Activated gamma-delta T cell treated with anti-CD3 and anti-CD28 coated beads, Interleukin-2, amount 50 U/mL, for 16 hours (primary cell): ENCODE measurements around the gene TELO2.
"Not testable (repeated sequence)": the region's sequence is repeated elsewhere in the genome, so short reads cannot be mapped to it uniquely, and the experiment has no call there.

Experiments used
- DNase-seq: peaks from one replicate; pipeline ENCODE4 v3.0.0-alpha.2; 2020; ENCODE audit warnings: low read depth

The TELO2 gene

DNA sequence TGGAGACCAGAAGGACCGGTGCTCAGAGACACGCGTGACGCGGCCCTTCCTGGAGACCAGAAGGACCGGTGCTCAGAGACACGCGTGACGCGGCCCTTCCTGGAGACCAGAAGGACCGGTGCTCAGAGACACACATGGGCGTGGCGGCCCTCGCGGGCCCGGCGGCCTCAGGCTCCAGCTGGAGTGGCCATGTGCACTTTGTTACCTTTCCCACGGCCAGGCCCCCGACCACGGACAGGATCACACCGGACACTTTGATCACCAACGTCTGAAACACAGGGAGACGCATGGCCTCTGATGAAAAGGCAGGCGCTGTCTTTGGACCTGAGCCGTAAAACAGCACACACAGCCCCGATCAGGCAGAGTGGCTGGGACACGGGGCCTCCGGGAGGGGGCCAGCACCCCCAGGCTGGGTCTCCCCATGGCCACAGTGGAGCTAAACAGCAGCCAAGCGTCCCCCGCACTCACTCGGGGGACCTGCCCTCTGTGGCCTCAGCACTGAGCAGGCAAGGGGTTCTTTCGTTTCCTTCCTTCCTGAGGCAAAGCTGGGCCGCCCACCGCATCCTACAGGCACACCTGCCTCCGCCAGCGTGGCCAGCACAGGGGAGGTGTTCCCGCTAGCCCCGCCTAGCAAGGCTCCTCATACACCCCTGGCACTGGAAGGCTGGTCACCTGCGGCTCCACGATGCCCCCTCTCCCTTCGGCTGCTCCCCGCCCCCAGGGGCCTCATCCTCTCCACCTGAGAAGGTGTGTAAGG lies 35.5 kb upstream of the TELO2 start:
- DNase-seq = no peak

DNA sequence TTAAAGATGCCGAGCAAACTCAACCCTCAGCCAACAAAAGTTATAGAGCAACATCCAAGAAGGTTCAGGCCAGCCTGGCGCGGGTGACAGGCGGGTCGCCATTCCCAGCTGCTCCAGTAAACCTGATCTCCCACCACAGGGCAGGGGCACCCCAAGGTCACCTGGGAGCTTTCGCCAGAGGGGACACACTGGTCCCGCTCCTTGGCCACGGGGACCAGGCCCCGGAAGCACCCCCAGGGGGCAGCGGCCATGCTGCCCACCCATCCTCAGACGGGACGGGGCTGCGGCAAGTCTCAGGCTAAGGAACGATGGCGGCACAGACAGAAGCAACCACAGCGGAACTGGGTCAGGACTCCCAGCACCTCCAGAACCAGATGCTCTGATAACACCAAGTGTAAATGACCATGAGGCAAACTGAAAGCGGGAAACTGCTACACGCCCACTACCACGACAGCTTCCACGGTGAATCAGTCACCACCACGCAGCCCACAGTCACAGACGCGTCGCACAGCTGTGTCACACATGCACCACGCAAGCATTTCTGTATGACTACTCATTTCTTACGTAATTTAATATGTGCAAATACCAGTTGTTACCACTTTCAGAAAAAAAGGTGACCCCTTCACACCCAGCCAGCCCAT lies 34.7 kb upstream of the TELO2 start:
- no peak for DNase-seq

DNA sequence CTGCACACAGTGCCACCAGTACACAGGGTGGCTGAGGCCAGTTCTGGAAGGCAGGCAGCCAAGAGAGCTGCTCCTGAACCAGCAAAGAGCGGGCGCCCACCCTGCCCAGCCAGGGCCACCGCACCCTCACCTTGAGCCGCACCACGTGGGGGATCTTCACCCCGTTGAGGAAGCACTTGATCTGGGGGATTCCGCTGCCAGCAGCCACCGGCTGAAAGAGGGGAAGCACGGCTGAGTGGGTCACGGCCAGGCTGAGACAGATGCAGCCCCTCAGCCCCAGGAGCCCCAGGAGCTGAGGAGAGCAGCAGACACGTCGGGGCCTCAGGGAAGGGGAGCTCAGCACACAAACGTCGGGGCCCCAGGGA lies 34.2 kb upstream of the TELO2 start:
- DNase-seq = no peak

DNA sequence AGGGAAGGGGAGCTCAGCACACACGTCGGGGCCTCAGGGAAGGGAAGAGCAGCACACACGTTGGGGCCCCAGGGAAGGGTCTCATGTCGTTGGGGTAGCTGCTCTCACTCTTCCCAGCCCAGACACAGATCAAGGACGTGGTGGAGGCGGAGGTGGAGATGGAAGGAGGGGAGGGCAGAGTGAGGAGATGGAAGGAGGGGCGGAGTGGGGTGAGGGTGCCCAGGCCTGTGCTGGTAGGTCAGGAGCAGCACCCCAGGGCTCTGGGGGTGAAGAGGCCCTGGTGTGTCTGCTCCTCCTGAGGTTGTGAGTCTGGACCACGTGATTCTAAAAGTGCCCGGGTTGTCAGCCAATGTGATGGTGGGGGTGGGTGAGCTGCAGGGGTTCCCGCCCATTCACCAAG lies 33.2 kb upstream of the TELO2 start:
- no peak for DNase-seq

DNA sequence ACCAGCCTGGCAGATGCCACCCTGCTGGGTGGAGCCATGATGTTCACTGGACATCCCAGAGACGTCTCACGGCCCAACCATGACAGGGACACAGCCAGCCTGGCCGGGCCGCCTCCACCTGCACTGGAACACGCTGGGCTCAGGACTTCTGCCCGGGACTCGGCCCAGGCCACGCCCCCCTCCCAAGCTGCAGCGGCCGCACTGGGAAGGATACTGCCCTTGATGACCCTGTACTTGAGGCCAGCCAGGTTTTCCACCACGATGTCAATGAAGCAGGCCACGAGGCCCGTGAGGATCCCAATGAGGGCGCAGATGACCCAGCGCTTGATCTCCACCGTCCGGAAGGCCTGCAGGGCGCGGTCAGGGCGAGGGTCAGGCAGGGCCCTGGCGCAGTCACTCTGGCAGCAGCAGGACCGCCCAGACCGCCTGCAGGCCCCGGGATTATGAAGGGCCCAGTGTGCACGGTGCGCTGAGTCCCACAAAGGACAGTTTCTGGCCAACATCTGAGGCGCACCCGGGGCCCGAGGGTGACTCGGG lies 32.5 kb upstream of the TELO2 start:
- DNase-seq = no peak

DNA sequence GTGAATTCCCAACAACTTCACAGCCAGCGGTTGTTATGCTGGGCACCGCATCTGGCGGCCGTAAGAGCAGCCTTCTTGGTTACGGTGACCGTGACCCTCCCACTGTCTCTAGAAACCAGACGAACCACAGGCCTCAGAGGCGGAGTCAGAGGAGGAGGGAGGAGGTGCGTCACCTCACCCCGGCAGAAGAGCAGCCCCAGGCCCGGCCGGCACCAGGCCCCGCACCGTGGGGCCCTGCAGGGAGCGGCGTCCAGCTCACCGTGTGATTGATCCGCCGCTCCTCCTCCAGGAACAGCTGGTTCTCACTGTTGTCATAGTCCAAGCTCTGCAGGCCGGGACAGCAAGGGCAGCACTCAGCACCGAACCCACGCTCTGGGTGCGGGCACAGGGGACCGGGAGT lies 32.0 kb upstream of the TELO2 start:
- DNase-seq = no peak

DNA sequence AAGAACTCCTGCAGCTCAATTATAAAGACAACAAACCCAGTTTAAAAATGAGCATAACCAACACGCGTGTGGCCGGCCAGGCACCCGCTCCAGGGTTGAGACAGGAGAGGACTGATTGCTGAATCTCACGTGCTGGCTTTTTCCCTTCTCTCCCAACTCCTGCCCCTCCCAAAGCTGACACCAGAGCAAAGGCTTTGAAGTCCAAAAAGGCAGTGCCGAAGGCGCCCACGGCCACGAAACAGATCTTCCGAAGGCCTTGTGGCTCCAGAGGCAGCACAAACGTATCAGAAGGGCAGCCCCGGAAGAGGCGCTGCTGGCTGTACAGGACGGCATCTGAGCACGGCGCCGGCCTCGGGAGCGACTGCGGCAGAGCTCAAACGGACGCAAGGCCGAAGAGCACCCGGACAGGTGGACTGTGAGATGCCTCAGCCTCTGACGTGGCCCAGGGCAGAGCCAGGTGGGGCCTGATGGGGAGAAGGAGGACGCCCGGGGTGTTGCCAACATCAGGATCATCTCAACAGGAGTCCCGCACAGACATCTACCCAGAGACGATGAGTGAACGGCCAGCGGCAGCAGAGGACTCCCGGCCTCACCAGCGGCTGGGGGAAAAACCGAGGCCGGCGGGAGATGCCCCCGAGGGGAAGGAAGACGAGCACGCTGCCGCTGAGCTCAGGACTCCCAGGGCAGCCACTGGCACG lies 28.8 kb upstream of the TELO2 start:
- DNase-seq = no peak

DNA sequence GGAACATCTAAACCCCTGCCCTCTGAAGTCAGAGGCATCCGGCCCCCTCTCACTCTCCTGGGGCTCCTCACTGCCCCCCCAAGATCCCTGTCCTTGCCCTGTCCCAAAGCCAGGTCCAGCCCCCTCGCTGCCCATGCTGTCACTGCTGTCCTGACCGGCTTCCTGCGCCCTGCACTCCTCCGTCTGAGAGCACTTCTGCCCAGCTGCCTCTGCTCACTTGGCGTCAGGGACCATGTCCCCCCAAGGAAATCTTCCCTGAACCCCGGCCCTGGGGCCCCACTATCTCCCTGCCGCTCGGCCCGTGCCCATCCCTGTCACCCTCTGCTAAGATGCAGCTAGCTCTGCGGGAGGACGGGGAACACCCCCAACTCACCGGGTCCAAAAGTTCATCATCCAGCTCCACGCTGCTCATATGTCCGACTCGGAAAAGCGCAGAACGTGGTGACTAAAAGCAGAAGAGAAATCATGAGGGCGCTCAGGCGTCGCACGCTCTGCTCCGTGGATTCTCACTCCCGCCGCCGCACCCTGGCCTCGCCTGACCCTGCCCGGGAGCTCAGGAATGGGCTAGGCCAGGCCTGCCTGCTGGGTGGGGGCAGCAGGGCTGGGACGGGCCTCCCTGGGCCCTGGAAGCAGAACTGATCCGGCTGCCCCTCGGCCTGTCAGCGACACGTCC lies 28.1 kb upstream of the TELO2 start:
- DNase-seq = no peak

DNA sequence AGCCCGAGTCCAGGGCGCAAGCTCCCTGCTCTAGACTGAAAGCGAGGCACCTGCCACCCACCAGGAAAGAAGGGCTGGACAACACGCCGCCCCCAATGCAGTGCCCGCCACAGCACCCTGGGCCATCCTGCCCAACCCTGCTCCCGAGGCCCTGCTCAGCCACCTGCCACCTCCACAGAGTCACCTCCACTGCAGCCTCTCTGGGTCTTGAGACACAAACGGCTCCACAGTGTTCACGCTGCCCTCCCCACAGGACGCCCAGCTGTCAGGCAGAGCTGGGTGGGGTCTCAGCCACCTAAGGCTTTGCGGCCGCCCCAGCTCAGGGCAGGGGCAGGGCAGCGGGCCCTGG lies 27.6 kb upstream of the TELO2 start:
- no peak for DNase-seq

DNA sequence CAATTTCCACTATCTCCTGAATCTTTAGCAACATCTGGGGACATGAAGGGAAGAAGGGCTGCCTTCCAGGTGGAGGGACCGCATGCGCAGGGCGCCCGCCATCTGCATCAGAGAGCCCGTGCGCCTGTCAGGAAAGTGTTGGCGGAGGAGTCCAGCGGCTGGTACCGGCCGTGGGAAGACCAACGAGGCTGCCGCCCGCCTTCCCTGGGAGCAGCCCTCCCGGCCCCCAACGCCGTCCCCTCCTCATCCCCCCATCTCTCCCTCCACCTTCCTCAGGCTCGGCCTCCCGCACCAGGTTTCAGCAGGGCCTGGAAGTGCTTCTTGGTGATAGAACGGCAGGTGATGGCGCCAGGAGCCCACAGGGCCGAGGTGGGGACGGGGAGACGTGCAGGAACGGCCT lies 27.1 kb upstream of the TELO2 start:
- DNase-seq = no peak

DNA sequence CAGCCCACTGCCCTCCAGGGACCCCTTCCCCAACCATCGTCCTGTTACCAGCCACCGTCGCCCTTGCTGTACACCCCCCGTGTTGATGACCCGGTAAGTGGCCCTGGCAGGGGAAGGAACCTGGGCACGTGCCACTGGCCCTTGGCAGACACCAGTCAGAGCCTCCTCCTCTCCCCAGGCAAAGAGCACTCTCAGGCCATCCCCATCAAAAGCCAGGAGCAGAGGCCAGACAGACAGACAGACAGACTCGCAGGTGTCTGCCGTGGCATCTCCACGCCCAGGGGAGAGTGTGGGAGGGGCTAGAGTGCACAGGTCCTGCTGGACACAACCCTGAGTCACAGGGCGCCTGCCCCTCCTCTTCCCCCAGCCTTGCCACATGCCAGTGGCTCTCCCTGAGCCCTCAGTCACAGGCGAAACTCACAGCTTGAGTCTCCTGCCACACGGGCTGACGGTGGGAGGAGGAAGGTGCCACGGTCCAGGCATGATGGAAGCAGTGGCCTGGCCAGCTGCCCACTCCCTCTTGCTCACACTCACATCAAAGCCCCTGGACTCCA lies 26.1 kb upstream of the TELO2 start:
- DNase-seq = no peak

DNA sequence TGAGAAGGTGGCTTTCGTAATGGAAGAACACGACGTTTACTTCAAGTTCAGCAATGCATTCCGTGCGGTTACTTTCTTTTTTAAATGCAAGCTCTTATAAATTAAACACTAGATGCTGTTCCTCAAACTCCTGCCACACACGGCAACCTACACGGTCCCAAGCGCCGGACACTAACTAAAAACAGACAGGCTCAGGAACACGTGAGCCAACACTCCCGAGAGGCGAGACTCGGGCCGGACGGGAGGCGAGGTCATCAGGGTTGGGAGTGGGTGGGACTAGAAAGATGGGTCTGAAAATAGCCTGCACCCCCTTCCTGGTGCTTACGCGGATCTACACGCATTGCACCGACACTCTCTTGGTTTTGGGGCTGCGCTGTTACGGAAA lies 24.7 kb upstream of the TELO2 start:
- DNase-seq = no peak

DNA sequence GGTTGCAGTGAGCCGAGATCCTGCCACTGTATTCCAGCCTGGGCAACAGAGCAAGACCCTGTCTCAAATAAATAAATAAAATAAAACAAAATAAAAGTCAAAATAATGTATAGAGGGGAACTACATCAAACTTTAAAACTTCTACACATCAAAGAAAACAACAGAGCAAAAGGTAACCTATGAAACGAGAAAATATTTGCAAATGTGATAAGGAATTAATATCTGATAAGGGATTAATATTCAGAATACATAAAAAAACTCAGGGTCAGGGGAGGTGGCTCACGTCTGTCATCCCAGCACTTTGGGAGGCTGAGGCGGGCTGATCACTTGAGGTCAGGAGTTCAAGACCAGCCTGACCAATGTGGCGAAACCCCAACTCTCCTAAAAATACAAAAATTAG lies 24.0 kb upstream of the TELO2 start:
- DNase-seq = not testable (repeated sequence)

DNA sequence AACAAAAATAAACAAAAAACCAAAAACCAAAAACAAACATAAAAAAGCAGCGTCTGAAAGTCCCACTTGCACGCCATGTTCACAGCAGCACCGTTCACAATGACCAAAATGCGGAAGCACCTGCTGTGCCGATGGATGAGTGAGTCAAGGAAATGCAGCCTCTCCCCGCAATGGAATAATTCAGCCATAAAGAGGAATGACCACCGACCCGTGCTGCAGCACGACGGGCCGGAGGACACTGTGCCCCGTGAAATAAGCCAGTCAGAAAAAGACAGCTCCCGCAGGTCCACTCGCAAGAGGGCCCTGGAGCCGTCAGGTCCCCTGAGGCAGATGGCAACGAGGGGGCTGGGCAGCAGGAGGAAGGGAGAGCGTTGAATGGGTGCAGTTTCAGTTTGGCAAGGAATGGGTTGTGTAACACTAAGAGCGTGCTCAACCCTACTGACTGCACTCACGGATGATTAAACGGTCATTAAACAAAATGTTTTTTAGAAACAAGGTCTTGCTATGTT lies 23.4 kb upstream of the TELO2 start:
- no peak for DNase-seq

DNA sequence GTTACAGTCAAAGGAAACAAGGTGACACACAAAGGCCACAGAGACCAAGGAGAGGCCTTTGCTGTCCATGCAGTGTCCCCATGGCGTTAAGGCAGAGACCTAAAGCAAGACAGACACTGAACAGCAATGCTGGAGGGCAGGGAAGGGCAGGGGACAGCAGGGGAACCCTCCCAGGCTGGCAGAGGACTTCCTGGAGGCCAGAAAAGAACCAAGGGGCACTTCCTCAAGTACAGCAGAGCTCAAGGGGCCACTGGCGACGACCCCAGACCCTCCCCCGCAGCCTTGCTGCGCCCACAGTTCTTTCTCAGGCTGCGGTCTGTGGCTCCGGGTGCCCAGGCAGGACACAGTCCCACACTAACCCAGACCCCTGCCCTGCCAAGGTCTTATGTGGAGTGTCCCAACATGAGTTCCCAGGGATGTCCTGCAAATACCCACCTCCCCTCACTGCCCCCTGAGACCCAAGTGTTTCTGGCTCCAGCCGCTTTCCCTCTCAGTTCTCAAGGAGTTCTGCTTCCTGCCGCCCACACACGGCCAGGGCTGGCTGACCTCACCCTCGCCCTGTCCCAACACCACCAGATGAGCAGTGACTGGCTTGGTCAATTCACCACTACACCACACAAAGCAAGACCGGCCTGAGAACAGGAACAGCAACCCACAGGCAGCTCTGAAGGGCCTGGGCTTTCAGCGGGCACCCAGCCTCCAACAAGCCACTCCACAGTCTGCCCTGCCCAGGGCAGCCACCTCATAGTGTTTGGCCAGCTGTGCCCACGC lies 22.5 kb upstream of the TELO2 start:
- DNase-seq = no peak

DNA sequence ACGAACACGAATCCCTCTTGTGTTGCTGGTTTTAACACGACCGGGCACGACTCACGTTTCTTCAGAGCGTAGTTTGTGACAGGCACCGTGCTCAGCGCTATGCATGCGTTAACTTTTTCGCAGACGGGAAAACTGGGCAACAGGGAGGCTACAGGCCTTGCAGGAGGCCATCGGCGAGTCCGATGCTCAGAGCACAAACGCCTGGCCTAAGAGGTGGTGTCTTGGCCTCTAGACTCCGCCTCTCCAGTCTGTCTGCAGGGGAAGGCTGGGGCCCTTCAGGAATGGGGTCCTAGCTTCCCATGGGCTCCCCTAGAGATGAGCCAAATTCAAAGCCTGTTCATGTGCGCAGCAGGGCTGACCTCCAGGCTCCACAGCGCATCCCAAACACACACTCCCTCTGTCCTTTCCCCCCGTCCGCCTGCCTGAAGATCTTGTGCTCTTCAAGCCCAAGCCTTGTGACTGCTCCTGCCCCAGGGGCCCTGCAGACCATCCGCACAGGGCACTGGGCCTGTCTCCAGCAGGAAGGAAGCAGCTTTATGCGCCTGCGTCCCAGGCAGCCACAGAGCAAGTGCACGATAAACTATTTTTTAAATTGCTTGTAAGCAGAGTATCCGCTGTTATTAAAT lies 21.5 kb upstream of the TELO2 start:
- no peak for DNase-seq

DNA sequence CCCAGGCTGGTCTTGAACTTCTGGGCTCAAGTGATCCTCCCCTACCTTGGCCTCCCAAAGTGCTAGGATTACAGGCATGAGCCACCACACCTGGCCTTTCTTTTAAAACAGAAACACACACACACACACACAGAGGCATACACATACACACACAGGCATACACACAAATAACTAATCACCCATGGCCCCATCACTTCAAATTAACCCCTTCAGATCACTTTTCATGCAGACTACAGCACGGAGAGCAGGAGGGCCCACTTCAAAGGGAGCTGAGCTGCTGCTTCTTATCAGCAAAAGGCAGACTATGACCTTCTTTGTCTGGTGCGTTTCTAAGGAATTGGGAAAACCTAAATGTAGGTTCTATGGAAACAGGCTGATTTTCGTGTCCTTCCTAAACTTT lies 20.2 kb upstream of the TELO2 start:
- no peak for DNase-seq

DNA sequence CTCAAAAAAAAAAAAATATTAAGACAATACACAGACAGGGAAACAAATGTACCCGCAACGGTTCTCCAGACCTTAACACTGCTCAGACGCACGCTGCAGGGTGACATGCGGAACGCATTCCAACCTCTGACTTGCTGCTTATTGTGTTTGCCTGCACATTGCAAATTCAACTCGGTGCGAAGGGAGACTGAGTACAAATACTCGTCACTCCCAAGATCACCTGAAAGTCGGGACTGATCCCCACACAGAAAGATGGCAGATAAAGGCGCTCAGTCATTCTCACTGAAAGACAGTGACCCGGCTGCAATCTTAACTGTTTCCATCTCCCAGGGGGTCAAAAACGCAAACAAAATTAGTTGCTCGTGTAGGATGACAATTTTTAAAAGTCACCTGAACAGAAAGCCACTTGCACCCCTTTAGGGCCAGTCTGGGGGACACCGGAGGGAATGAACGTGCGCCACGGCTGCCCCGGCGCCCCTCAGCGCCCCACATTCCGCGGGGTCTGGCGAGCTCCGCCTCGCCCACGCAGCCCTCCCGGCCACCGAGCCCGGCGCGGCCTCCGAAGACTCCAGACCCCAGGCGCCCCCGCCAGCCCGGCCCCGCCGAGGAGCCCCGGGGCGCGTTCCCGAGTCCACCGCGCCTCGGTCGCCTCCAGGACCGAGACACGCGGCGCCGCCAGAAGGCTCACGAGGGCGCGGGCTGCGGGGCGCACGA lies 18.9 kb upstream of the TELO2 start:
- DNase-seq = no peak

DNA sequence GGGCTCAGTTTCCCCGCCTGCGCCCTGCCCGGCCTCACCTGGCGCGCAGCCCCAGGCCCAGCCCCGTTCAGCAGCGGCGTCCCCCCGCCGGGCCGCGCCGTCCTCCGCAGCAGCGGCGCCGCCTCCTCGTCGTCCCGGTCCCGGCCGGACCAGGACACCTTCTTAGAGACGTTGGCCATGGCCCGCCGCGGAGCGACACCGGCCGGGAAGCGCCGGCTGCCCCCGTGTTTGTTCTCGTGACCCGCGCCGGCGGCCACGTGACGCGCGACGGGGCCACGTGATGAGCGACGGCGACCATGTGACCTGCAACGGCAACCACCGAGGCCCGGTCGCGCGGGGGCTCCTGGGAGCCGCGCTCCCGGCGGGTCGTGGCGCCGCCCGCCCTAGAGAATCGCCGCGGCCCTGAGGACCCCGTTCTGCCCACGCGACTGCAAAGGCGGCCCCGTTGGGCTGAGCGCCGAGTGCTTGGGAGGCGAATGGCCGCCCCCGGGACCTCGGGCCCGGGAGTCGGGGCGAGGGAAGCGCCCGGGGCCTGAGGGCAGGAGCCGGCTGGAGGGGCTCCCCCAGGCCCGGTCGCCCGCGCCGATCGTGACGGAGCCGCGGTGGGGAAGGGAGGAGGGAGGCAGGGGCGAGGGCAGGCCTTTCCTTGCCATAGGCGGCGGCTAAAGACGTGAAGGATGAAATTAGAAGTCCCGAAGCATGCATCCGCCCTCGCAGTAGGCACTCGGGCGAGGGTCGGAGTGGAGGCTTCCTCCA lies 18.2 kb upstream of the TELO2 start, which contains the start of gene CLCN7:
TSS of gene CLCN7 (minus strand) at position 233 of the 756 bp plus-strand sequence. CDS start at position 179, 54 bp downstream.
- peak; percentile 78 for DNase-seq
